Activated CD8-positive, alpha-beta memory T cell treated with anti-CD3 and anti-CD28 coated beads, Interleukin-2, amount 50 U/mL, for 24 hours (primary cell): ENCODE results near the gene TAF8.
"Not testable (repeated sequence)": the region's sequence is repeated elsewhere in the genome, so short reads cannot be mapped to it uniquely, and the experiment has no call there.

Source experiments
- DNase-seq: peaks from one replicate; pipeline ENCODE4 v3.0.0-alpha.2; 2020; ENCODE audit errors: extremely low read depth

TAF8 gene

GRCh38 chr6:42029062-42029685 is 21.1 kb upstream of the TAF8 start:
- no peak for DNase-seq

- no peak for DNase-seq
These were observed 20.4 kb upstream of the TAF8 start for GRCh38 chr6:42029881-42030280.

- no peak for DNase-seq
These were observed 19.5 kb upstream of the TAF8 start for GRCh38 chr6:42030585-42031506.

GRCh38 chr6:42032366-42032765 is 18.0 kb upstream of the TAF8 start:
- DNase-seq: no peak

- DNase-seq: not testable (repeated sequence)
These were observed 12.7 kb upstream of the TAF8 start for GRCh38 chr6:42037669-42038068.

GRCh38 chr6:42038163-42038562 is 12.2 kb upstream of the TAF8 start:
- DNase-seq: no peak

GRCh38 chr6:42038811-42039408 is 11.4 kb upstream of the TAF8 start:
- DNase-seq: no peak

- no peak for DNase-seq
These were observed 9.4 kb upstream of the TAF8 start for GRCh38 chr6:42040856-42041480.

- DNase-seq: no peak
These were observed 8.8 kb upstream of the TAF8 start for GRCh38 chr6:42041481-42042053.

GRCh38 chr6:42042108-42042507 is 8.2 kb upstream of the TAF8 start:
- no peak for DNase-seq

GRCh38 chr6:42043787-42044475 is 6.4 kb upstream of the TAF8 start:
- DNase-seq: peak; percentile 86

- peak; percentile 47 for DNase-seq
These were observed 4.5 kb upstream of the TAF8 start for GRCh38 chr6:42045538-42046460.

- no peak for DNase-seq
These were observed 3.7 kb upstream of the TAF8 start for GRCh38 chr6:42046464-42047212.

GRCh38 chr6:42047213-42047590 is 3.1 kb upstream of the TAF8 start:
- DNase-seq: no peak

GRCh38 chr6:42047790-42048405 is 2.4 kb upstream of the TAF8 start:
- no peak for DNase-seq

- DNase-seq: no peak
These were observed 1.1 kb upstream of the TAF8 start for GRCh38 chr6:42049116-42049809.

GRCh38 chr6:42049948-42050296 is 402 bp upstream of the TAF8 start:
- no peak for DNase-seq

GRCh38 chr6:42051268-42051653 is 937 bp downstream of the TAF8 start:
- DNase-seq: no peak

- DNase-seq: no peak
These were observed 3.3 kb downstream of the TAF8 start for GRCh38 chr6:42053601-42054000.
